ENCODE data around the gene KCNK3. TPM values are rescaled to one million over a fixed set of nuclear protein-coding genes. Genes with fewer than 3 reads are reported as not detected.

KCNK3 gene
- total and polyA plus RNA-seq, 2 of the 13 experiments (the other 11 are each of a cell fraction or from before 2014, with no cell fraction given) = not detected

DNA sequence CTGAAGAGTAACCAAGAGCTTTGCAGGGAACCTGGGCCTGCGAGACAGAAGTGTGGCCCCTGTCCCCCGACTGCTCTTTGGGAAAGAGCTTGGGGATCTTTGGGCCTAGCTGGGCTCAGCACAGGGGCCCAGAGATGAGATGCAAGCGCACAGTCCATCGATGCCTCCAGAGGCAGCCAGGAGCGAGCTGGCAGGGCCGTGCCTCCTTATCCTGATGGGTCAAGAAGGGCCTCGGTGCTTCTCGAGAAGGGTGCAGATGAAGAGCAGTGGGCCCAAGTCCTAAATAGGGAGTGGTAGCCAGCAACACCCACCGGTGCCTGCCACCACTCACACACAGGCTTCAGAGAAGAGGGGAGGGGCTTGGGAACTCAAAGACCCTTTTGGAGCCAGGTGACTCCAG lies 17.6 kb downstream of the KCNK3 start:
- no peak overlapping the region for H3K27ac ChIP-seq (ENCODE audit: extremely low read length, insufficient read depth, low read length)
- BruUV-seq (replicated peaks) = no TSS peak
- no peak overlapping the region for H3K4me3 ChIP-seq (replicated peaks in 1 of 3; ENCODE audit: insufficient read depth in 1 of 3, low read depth in 2 of 3, low read length in 3 of 3)
- H3K36me3 ChIP-seq (replicated peaks in 1 of 2; ENCODE audit: control insufficient read depth in 1 of 2, insufficient read depth in 2 of 2, low read length in 2 of 2) = no peaks in the 10 kb centered on the region
- in situ Hi-C loops (cut with HindIII; ENCODE audit: extremely low pct_ligation_motif_present, low pct_unique_long_range_greater_than_20kb) (no loop called here), intact Hi-C loops (cut with micrococcal nuclease; ENCODE audit: unreplicated experiment) (no loop called here)
- TF ChIP-seq GTF3A (CRISPR knock-in tag; conservative IDR thresholded peaks at IDR 0.05) = no peak
- TF ChIP-seq JDP2 (CRISPR knock-in tag; IDR thresholded peaks at IDR 0.05; ENCODE audit: borderline replicate concordance) = no peak
- no peak for TF ChIP-seq SP1 (IDR thresholded peaks at IDR 0.05)
- TF ChIP-seq SP1 (CRISPR knock-in tag; IDR thresholded peaks at IDR 0.05) = no peak
- TF ChIP-seq, protein P1, sequence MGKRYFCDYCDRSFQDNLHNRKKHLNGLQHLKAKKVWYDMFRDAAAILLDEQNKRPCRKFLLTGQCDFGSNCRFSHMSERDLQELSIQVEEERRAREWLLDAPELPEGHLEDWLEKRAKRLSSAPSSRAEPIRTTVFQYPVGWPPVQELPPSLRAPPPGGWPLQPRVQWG (CRISPR knock-in tag; IDR thresholded peaks at IDR 0.05; ENCODE audit: borderline replicate concordance, low read depth) = no peak
- no peak for TF ChIP-seq ZNF563 (CRISPR knock-in tag; IDR thresholded peaks at IDR 0.05)
- TF ChIP-seq, protein P2, sequence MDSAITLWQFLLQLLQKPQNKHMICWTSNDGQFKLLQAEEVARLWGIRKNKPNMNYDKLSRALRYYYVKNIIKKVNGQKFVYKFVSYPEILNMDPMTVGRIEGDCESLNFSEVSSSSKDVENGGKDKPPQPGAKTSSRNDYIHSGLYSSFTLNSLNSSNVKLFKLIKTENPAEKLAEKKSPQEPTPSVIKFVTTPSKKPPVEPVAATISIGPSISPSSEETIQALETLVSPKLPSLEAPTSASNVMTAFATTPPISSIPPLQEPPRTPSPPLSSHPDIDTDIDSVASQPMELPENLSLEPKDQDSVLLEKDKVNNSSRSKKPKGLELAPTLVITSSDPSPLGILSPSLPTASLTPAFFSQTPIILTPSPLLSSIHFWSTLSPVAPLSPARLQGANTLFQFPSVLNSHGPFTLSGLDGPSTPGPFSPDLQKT (CRISPR knock-in tag; IDR thresholded peaks at IDR 0.05; ENCODE audit: borderline replicate concordance) = no peak
- no peak for TF ChIP-seq ZBTB3 (CRISPR knock-in tag; IDR thresholded peaks at IDR 0.05; ENCODE audit: borderline replicate concordance, low read depth)
- TF ChIP-seq ZSCAN20 (CRISPR knock-in tag; IDR thresholded peaks at IDR 0.05; ENCODE audit: borderline replicate concordance) = no peak
- no peak for TF ChIP-seq ZNF30 (CRISPR knock-in tag; IDR thresholded peaks at IDR 0.05)
- TF ChIP-seq ARHGAP35 (CRISPR knock-in tag; IDR thresholded peaks at IDR 0.05; ENCODE audit: borderline replicate concordance) = no peak
- no peak for TF ChIP-seq RFX3 (CRISPR knock-in tag; IDR thresholded peaks at IDR 0.05)
- TF ChIP-seq, protein P3, sequence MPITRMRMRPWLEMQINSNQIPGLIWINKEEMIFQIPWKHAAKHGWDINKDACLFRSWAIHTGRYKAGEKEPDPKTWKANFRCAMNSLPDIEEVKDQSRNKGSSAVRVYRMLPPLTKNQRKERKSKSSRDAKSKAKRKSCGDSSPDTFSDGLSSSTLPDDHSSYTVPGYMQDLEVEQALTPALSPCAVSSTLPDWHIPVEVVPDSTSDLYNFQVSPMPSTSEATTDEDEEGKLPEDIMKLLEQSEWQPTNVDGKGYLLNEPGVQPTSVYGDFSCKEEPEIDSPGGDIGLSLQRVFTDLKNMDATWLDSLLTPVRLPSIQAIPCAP (CRISPR knock-in tag; IDR thresholded peaks at IDR 0.05; ENCODE audit: low read depth) = no peak
- TF ChIP-seq, protein P4, sequence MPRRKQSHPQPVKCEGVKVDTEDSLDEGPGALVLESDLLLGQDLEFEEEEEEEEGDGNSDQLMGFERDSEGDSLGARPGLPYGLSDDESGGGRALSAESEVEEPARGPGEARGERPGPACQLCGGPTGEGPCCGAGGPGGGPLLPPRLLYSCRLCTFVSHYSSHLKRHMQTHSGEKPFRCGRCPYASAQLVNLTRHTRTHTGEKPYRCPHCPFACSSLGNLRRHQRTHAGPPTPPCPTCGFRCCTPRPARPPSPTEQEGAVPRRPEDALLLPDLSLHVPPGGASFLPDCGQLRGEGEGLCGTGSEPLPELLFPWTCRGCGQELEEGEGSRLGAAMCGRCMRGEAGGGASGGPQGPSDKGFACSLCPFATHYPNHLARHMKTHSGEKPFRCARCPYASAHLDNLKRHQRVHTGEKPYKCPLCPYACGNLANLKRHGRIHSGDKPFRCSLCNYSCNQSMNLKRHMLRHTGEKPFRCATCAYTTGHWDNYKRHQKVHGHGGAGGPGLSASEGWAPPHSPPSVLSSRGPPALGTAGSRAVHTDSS (CRISPR knock-in tag; conservative IDR thresholded peaks at IDR 0.05) = no peak
- TF ChIP-seq MZF1 (CRISPR knock-in tag; IDR thresholded peaks at IDR 0.05; ENCODE audit: borderline replicate concordance) = no peak
- no peak for TF ChIP-seq ZNF772 (CRISPR knock-in tag; IDR thresholded peaks at IDR 0.05)
- TF ChIP-seq CBFB (CRISPR knock-in tag; IDR thresholded peaks at IDR 0.05) = no peak
- no peak for TF ChIP-seq MBNL3 (CRISPR knock-in tag; conservative IDR thresholded peaks at IDR 0.05)
- no peak for TF ChIP-seq IRF2 (CRISPR knock-in tag; IDR thresholded peaks at IDR 0.05)
- no peak overlapping the region for H3K9ac ChIP-seq (ENCODE audit: insufficient read depth, low read depth, low read length)
- CTCF ChIA-PET (ENCODE audit: low intra/inter-chr PET ratio, low total read pairs) = no interaction called here
- ATAC-seq = peak; percentile 14; the same call in 1 of the 3 replicates
- no peaks in the 10 kb centered on the region for H3K79me2 ChIP-seq (ENCODE audit: insufficient read depth, low read length)
- WGBS (ENCODE audit: low lambda C conversion rate) = 28% methylated on average over 9 of the region's 9 CpGs
- FAIRE-seq = no peak
- no peaks in the 10 kb centered on the region for H3K9me3 ChIP-seq (ENCODE audit: low read length)
- POLR2A ChIA-PET = interaction anchor here (0.6 kb wide), 1 partner anchor 985 kb away, joined by 4 read pairs; no protein-coding TSS in a partner anchor
- H3K4me1 ChIP-seq (ENCODE audit: insufficient read depth, low read length) = no peaks in the 10 kb centered on the region
- DNase-seq (ENCODE audit: low spot score) = no peak
- no peak overlapping the region for H2AFZ ChIP-seq (ENCODE audit: low read length)
- no peaks in the 10 kb centered on the region; the same call in 1 of the 2 replicates for H4K20me1 ChIP-seq (ENCODE audit: insufficient read depth, low read length)
- no peak overlapping the region for H3K4me2 ChIP-seq (ENCODE audit: low read depth, low read length)
- H3K27me3 ChIP-seq (ENCODE audit: control insufficient read depth in 1 of 2, insufficient read depth in 2 of 2, low read length in 2 of 2) = peaks cover 7 to 71% of the 10 kb centered on the region in 2 experiments; a peak in 4 of 5 replicates

Measured in HepG2 (cell line).